ENCODE data around the gene RAD51B.

Gene RAD51B

DNA sequence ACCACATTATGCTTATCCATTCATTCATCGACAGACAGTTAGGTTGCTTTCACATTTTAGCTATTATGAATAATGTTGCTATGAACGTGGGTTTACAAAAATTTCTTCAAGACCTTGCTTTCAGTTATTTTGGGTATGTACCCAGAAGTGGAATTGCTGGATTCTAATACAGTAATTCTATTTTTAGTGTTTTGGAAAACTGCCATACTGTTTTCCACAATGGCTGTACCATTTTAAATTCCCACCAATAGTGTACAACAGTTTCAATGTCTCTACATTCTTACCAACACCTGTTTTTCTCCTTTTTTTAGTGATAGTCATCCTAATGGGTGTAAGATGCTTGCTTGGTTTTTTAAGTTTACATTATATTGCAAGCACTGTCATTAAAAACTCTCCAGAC lies 825.8 kb downstream of the RAD51B start:
- Histone ChIP-seq H3K4ac (ENCODE audit: low read depth, low read length) (no peak overlapping the region), H3K79me1 (ENCODE audit: low read length) (no peaks in the 10 kb centered on the region), H3K4me1 (ENCODE audit: control insufficient read depth, low read depth, low read length) (no peaks in the 10 kb centered on the region), H2BK120ac (ENCODE audit: low read depth, low read length) (no peak overlapping the region), H2BK5ac (ENCODE audit: low read length) (no peak overlapping the region), H3K36me3 (ENCODE audit: control insufficient read depth, insufficient read depth, low read length) (no peaks in the 10 kb centered on the region), H3K18ac (ENCODE audit: low read length) (no peak overlapping the region), H3K56ac (ENCODE audit: low read length) (no peak overlapping the region), H3K27ac (ENCODE audit: low read depth, low read length) (no peak overlapping the region), H3K23ac (ENCODE audit: low read length) (no peak overlapping the region), H4K5ac (ENCODE audit: low read length) (no peak overlapping the region), H2AK5ac (ENCODE audit: low read length) (no peak overlapping the region), H4K8ac (ENCODE audit: low read depth, low read length) (no peak overlapping the region), H2BK15ac (replicated peaks; ENCODE audit: low read depth) (no peak overlapping the region), H3K27me3 (ENCODE audit: insufficient read depth, low read length, poor library complexity) (no peaks in the 10 kb centered on the region), H3K79me2 (ENCODE audit: control insufficient read depth, insufficient read depth, low read length) (no peaks in the 10 kb centered on the region), H3K9ac (ENCODE audit: low read length) (no peak overlapping the region), H3K4me3 (ENCODE audit: low read length) (no peak overlapping the region), H3K4me2 (ENCODE audit: low read length) (no peak overlapping the region)
- no CpG with 5 or more reads among the region's 2 CpGs for WGBS (ENCODE audit: extremely low coverage, insufficient coverage, low lambda C conversion rate)
- no peak for DNase-seq

DNA sequence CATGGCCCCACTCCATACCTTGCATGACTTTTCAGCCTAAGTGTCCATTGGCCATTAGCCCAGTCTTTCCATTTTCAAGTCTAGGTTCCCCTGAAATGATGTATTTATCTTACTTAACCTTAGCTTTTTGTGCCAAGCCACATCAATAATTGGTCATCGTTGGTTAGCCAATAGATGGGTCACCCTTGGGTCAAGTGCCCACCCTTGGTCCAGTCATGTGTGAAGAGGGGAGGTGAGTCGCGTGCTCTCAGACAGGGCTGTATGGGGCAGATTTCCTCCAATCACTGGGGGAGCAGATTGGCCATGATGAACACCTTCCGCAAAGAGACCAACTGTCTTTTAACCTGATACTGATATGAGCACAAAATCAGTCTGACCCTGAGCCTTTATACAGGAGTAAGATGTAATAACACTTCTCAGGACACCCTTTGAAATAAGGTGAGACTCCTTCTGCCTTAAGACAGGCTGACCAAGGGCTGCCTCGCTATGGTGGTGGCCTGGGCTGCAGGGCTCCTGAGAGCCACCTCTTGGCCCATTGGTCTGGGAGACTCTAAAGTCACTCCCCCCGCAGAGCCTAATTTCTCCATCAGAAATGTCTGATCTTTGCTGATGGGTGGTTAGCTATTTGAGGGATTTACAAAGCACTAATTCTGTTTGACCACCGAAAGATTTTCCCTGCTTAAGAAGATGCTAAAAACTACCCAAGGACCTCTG lies 830.1 kb downstream of the RAD51B start:
- H2BK5ac ChIP-seq (ENCODE audit: low read length): no peak overlapping the region
- WGBS (ENCODE audit: extremely low coverage, insufficient coverage, low lambda C conversion rate): no CpG with 5 or more reads among the region's 7 CpGs

DNA sequence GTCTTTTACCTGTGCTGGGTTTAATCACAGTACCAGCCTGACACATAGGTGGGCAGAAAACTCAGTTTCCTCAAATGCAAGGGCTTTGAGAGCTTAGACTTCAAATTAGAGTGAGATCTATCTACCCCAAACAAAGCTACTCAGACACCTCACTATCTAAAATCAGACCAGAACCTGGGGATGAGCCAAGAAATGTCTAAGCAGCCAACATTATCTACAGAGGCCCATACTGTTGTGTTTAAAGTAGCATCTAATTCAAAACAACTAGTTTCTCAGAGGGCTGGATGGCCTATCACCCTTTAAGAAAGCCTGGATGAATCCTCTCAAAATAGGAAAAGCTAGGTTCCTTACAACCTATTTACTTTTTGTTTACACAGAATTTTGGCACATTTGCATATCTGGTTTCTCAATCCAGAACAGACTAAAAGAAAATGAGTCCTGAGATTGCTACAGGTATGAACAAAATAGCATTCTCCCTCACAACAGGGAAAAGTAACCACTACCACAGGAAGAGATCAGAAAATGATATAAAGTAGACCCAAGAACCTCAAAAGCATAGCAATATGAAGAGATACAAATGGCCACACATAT lies 830.9 kb downstream of the RAD51B start:
- Histone ChIP-seq H2AK5ac (ENCODE audit: low read length) (no peak overlapping the region), H3K56ac (ENCODE audit: low read length) (no peak overlapping the region), H2BK120ac (ENCODE audit: low read depth, low read length) (no peak overlapping the region), H3K27ac (ENCODE audit: low read depth, low read length) (no peak overlapping the region), H4K5ac (ENCODE audit: low read length) (no peak overlapping the region), H2BK15ac (replicated peaks; ENCODE audit: low read depth) (no peak overlapping the region), H3K23ac (ENCODE audit: low read length) (no peak overlapping the region), H3K4me3 (ENCODE audit: low read length) (no peak overlapping the region), H3K4ac (ENCODE audit: low read depth, low read length) (no peak overlapping the region), H3K9ac (ENCODE audit: low read length) (no peak overlapping the region), H3K36me3 (ENCODE audit: control insufficient read depth, insufficient read depth, low read length) (no peaks in the 10 kb centered on the region), H3K79me2 (ENCODE audit: control insufficient read depth, insufficient read depth, low read length) (no peaks in the 10 kb centered on the region), H3K79me1 (ENCODE audit: low read length) (no peaks in the 10 kb centered on the region), H3K27me3 (ENCODE audit: insufficient read depth, low read length, poor library complexity) (no peaks in the 10 kb centered on the region), H4K8ac (ENCODE audit: low read depth, low read length) (no peak overlapping the region), H3K18ac (ENCODE audit: low read length) (no peak overlapping the region), H3K4me2 (ENCODE audit: low read length) (no peak overlapping the region), H2BK5ac (ENCODE audit: low read length) (no peak overlapping the region), H3K4me1 (ENCODE audit: control insufficient read depth, low read depth, low read length) (no peaks in the 10 kb centered on the region)
- DNase-seq: no peak

More for the DNA sequence above, 830.1 kb downstream of the RAD51B start:
- H3K4me3 ChIP-seq (ENCODE audit: low read length): no peak overlapping the region
- H3K56ac ChIP-seq (ENCODE audit: low read length): no peak overlapping the region
- no peak overlapping the region for H3K4ac ChIP-seq (ENCODE audit: low read depth, low read length)
- H4K5ac ChIP-seq (ENCODE audit: low read length): no peak overlapping the region
- H3K27ac ChIP-seq (ENCODE audit: low read depth, low read length): no peak overlapping the region
- H3K4me2 ChIP-seq (ENCODE audit: low read length): no peak overlapping the region
- H3K18ac ChIP-seq (ENCODE audit: low read length): no peak overlapping the region
- no peak overlapping the region for H4K8ac ChIP-seq (ENCODE audit: low read depth, low read length)
- no peak overlapping the region for H3K9ac ChIP-seq (ENCODE audit: low read length)
- no peak overlapping the region for H2AK5ac ChIP-seq (ENCODE audit: low read length)
- no peak overlapping the region for H3K23ac ChIP-seq (ENCODE audit: low read length)
- H3K79me1 ChIP-seq (ENCODE audit: low read length): no peaks in the 10 kb centered on the region
- no peak for DNase-seq
- H2BK15ac ChIP-seq (replicated peaks; ENCODE audit: low read depth): no peak overlapping the region
- no peaks in the 10 kb centered on the region for H3K4me1 ChIP-seq (ENCODE audit: control insufficient read depth, low read depth, low read length)
- H2BK120ac ChIP-seq (ENCODE audit: low read depth, low read length): no peak overlapping the region
- H3K27me3 ChIP-seq (ENCODE audit: insufficient read depth, low read length, poor library complexity): no peaks in the 10 kb centered on the region
- H3K36me3 ChIP-seq (ENCODE audit: control insufficient read depth, insufficient read depth, low read length): no peaks in the 10 kb centered on the region
- H3K79me2 ChIP-seq (ENCODE audit: control insufficient read depth, insufficient read depth, low read length): no peaks in the 10 kb centered on the region

DNA sequence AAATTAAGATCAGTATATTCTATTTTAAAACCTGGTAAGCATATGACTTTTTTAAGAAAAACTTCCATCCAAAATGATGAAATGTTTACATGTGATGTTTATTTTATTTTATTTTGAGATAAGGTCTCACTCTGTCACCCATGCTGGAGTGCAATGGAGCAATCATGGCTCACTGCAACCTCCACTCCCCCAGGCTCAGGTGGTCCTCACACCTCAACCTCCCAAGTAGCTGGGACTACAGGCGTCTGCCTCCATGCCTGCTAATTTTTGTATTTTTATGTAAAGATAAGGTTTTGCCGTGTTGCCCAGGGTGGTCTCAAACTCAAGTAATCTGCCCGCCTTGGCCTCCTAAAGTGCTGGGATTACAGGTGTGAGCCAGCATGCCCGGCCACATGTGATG lies 831.5 kb downstream of the RAD51B start:
- no peak overlapping the region for H2BK120ac ChIP-seq (ENCODE audit: low read depth, low read length)
- H3K79me2 ChIP-seq (ENCODE audit: control insufficient read depth, insufficient read depth, low read length): no peaks in the 10 kb centered on the region
- no peak overlapping the region for H3K18ac ChIP-seq (ENCODE audit: low read length)
- H2BK15ac ChIP-seq (replicated peaks; ENCODE audit: low read depth): no peak overlapping the region
- H4K8ac ChIP-seq (ENCODE audit: low read depth, low read length): no peak overlapping the region
- H3K4me1 ChIP-seq (ENCODE audit: control insufficient read depth, low read depth, low read length): no peaks in the 10 kb centered on the region
- no peak overlapping the region for H3K23ac ChIP-seq (ENCODE audit: low read length)
- H3K4me2 ChIP-seq (ENCODE audit: low read length): no peak overlapping the region
- no peaks in the 10 kb centered on the region for H3K36me3 ChIP-seq (ENCODE audit: control insufficient read depth, insufficient read depth, low read length)
- no peak overlapping the region for H2AK5ac ChIP-seq (ENCODE audit: low read length)
- DNase-seq: no peak
- no peak overlapping the region for H3K27ac ChIP-seq (ENCODE audit: low read depth, low read length)
- H4K5ac ChIP-seq (ENCODE audit: low read length): no peak overlapping the region
- H2BK5ac ChIP-seq (ENCODE audit: low read length): no peak overlapping the region
- H3K4ac ChIP-seq (ENCODE audit: low read depth, low read length): no peak overlapping the region
- H3K9ac ChIP-seq (ENCODE audit: low read length): no peak overlapping the region
- H3K4me3 ChIP-seq (ENCODE audit: low read length): no peak overlapping the region
- H3K56ac ChIP-seq (ENCODE audit: low read length): no peak overlapping the region
- no CpG with 5 or more reads among the region's 4 CpGs for WGBS (ENCODE audit: extremely low coverage, insufficient coverage, low lambda C conversion rate)
- no peaks in the 10 kb centered on the region for H3K79me1 ChIP-seq (ENCODE audit: low read length)
- H3K27me3 ChIP-seq (ENCODE audit: insufficient read depth, low read length, poor library complexity): no peaks in the 10 kb centered on the region

- Histone ChIP-seq H3K9ac (ENCODE audit: low read length) (no peak overlapping the region), H3K4me3 (ENCODE audit: low read length) (no peak overlapping the region), H3K18ac (ENCODE audit: low read length) (no peak overlapping the region), H2AK5ac (ENCODE audit: low read length) (no peak overlapping the region), H3K4me1 (ENCODE audit: control insufficient read depth, low read depth, low read length) (no peaks in the 10 kb centered on the region), H3K23ac (ENCODE audit: low read length) (no peak overlapping the region), H3K27ac (ENCODE audit: low read depth, low read length) (no peak overlapping the region), H2BK120ac (ENCODE audit: low read depth, low read length) (no peak overlapping the region), H4K8ac (ENCODE audit: low read depth, low read length) (no peak overlapping the region), H4K5ac (ENCODE audit: low read length) (no peak overlapping the region), H3K27me3 (ENCODE audit: insufficient read depth, low read length, poor library complexity) (no peaks in the 10 kb centered on the region), H2BK15ac (replicated peaks; ENCODE audit: low read depth) (no peak overlapping the region), H3K79me2 (ENCODE audit: control insufficient read depth, insufficient read depth, low read length) (no peaks in the 10 kb centered on the region), H3K4me2 (ENCODE audit: low read length) (no peak overlapping the region), H3K4ac (ENCODE audit: low read depth, low read length) (no peak overlapping the region), H3K56ac (ENCODE audit: low read length) (no peak overlapping the region), H3K36me3 (ENCODE audit: control insufficient read depth, insufficient read depth, low read length) (no peaks in the 10 kb centered on the region), H2BK5ac (ENCODE audit: low read length) (no peak overlapping the region), H3K79me1 (ENCODE audit: low read length) (no peaks in the 10 kb centered on the region)
- no peak for DNase-seq
- WGBS (ENCODE audit: extremely low coverage, insufficient coverage, low lambda C conversion rate): no CpG with 5 or more reads among the region's 22 CpGs
These were observed 832.3 kb downstream of the RAD51B start for GRCh38 chr14:68651652-68652432.
